ENCODE results near the gene ZBTB6.

ZBTB6 gene

GRCh38 chr9:122912964-122913673 lies at the start of gene ZBTB6:
ZBTB6 (minus strand) TSS chr9:122913323; CDS start chr9:122912072, 1,251 bp downstream.
- DNase-seq (ENCODE audit: low read depth, low spot score): peak; percentile 31

- no peak for DNase-seq (ENCODE audit: low read depth, low spot score)
Measured at GRCh38 chr9:122961139-122961538, 48.0 kb upstream of the ZBTB6 start.

GRCh38 chr9:122955961-122956360 lies 42.8 kb upstream of the ZBTB6 start:
- no peak for DNase-seq (ENCODE audit: low read depth, low spot score)

- DNase-seq (ENCODE audit: low read depth, low spot score): no peak
Measured at GRCh38 chr9:122954253-122954691, 41.1 kb upstream of the ZBTB6 start.

- no peak for DNase-seq (ENCODE audit: low read depth, low spot score)
Measured at GRCh38 chr9:122951056-122951455, 37.9 kb upstream of the ZBTB6 start.

- no peak for DNase-seq (ENCODE audit: low read depth, low spot score)
Measured at GRCh38 chr9:122950263-122950662, 37.1 kb upstream of the ZBTB6 start.

GRCh38 chr9:122949696-122950095 lies 36.6 kb upstream of the ZBTB6 start:
- DNase-seq (ENCODE audit: low read depth, low spot score): no peak

- no peak for DNase-seq (ENCODE audit: low read depth, low spot score)
Measured at GRCh38 chr9:122948313-122948712, 35.2 kb upstream of the ZBTB6 start.

GRCh38 chr9:122946461-122947005 lies 33.4 kb upstream of the ZBTB6 start:
- DNase-seq (ENCODE audit: low read depth, low spot score): no peak

- no peak for DNase-seq (ENCODE audit: low read depth, low spot score)
Measured at GRCh38 chr9:122944960-122945888, 32.1 kb upstream of the ZBTB6 start.

GRCh38 chr9:122941582-122942234 lies 28.6 kb upstream of the ZBTB6 start:
- DNase-seq (ENCODE audit: low read depth, low spot score): no peak

- DNase-seq (ENCODE audit: low read depth, low spot score): peak; percentile 97
Measured at GRCh38 chr9:122940749-122941581, 27.8 kb upstream of the ZBTB6 start, which contains the start of gene RABGAP1. RABGAP1 (plus strand) TSS chr9:122941020; CDS start chr9:122957060, 16,040 bp downstream.

GRCh38 chr9:122940454-122940748 lies 27.3 kb upstream of the ZBTB6 start:
- DNase-seq (ENCODE audit: low read depth, low spot score): no peak

- DNase-seq (ENCODE audit: low read depth, low spot score): no peak
Measured at GRCh38 chr9:122939601-122940000, 26.5 kb upstream of the ZBTB6 start.

- no peak for DNase-seq (ENCODE audit: low read depth, low spot score)
Measured at GRCh38 chr9:122936883-122937282, 23.8 kb upstream of the ZBTB6 start.

GRCh38 chr9:122936464-122936863 lies 23.3 kb upstream of the ZBTB6 start:
- DNase-seq (ENCODE audit: low read depth, low spot score): no peak

GRCh38 chr9:122931226-122932121 lies 18.4 kb upstream of the ZBTB6 start, which contains the start of gene ZBTB26:
ZBTB26 (minus strand) TSS chr9:122931512; CDS start chr9:122919934, 11,578 bp downstream.
- peak; percentile 78 for DNase-seq (ENCODE audit: low read depth, low spot score)

GRCh38 chr9:122930541-122931225 lies 17.6 kb upstream of the ZBTB6 start:
- DNase-seq (ENCODE audit: low read depth, low spot score): no peak

GRCh38 chr9:122929796-122930354 lies 16.8 kb upstream of the ZBTB6 start:
- no peak for DNase-seq (ENCODE audit: low read depth, low spot score)
